Esophagus muscularis mucosa (tissue), 4 donors: ENCODE data around the gene AKAP8.

Source experiments
- CTCF ChIP-seq, 3 experiments: fragments of 200-600 bp in 2 of 3; fragments of 450-650 bp in 1 of 3; sonication (generic) in 2 of 3; IDR thresholded peaks; one replicate each; pipeline ENCODE4 v1.5.1; 2017 to 2019; ENCODE audit warnings: antibody characterized with exemption in 3 of 3, mild to moderate bottlenecking in 2 of 3, moderate library complexity in 1 of 3
- EP300 ChIP-seq: sonication (generic); formaldehyde crosslinking; IDR thresholded peaks from one replicate; pipeline ENCODE4 v1.6.1; 2017; ENCODE audit warnings: antibody characterized with exemption
- POLR2A ChIP-seq: fragments of 450-650 bp; IDR thresholded peaks from one replicate; pipeline ENCODE4 v1.6.1; 2017; ENCODE audit warnings: antibody characterized with exemption, moderate library complexity, mild to moderate bottlenecking, low read depth
- POLR2AphosphoS5 ChIP-seq, 2 donors: sonication (generic); formaldehyde crosslinking; IDR thresholded peaks; one replicate each; pipeline ENCODE4 v1.6.1; 2017; ENCODE audit warnings: antibody characterized with exemption in 2 of 2

GRCh38 chr19:15374105-15374651 lies 5.4 kb downstream of the AKAP8 start:
- TF ChIP-seq POLR2A, result no peak
- no peak for TF ChIP-seq CTCF (IDR thresholded peaks at IDR 0.05)
- no peak for TF ChIP-seq EP300
- TF ChIP-seq POLR2AphosphoS5 (IDR thresholded peaks at IDR 0.05), result no peak
